Measurements from ENCODE around the gene SERPINA5. TPM values are rescaled to one million over a fixed set of nuclear protein-coding genes. Genes with fewer than 3 reads are reported as not detected.

Gene SERPINA5
- total and polyA plus RNA-seq, 2 of the 8 experiments (the other 6 are each of a cell fraction or from before 2014, with no cell fraction given): 1.8 to 1.9 TPM

DNA sequence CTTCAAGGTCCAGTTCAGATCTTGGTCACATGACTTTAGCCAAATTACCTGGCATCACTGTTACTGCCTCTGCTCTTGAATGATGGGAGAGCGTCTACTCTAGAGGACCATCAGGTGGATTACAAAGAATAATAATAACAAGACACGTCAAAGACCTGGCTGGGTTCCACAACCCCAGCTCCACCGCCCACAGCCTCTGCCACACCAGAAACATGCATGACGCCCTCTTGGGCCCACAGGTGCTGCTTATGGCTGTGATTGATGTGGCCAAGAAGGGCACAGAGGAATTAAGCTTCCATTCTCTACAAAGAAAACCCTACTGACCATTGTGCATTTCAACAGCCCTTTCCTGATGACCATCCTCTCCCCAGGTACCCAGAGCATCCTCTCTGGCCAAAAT, 49.2 kb downstream of the SERPINA5 start (continued):
- no peak for TF ChIP-seq CHD7 (IDR thresholded peaks at IDR 0.05; ENCODE audit: insufficient replicate concordance, low read length)
- no peak for TF ChIP-seq FOSL1 (IDR thresholded peaks at IDR 0.05; ENCODE audit: insufficient read depth, low read depth, low read length)
- no peak for TF ChIP-seq CTCF (IDR thresholded peaks at IDR 0.05; ENCODE audit: control extremely low read depth in 1 of 3, insufficient read depth in 1 of 3, low read depth in 1 of 3, low read length in 3 of 3)
- no peak for TF ChIP-seq SIX5 (IDR thresholded peaks at IDR 0.05; ENCODE audit: low read depth, low read length)
- TF ChIP-seq MAFK (IDR thresholded peaks at IDR 0.05; ENCODE audit: low read depth, low read length): no peak
- TF ChIP-seq CBX8 (IDR thresholded peaks at IDR 0.05; ENCODE audit: borderline replicate concordance, low read depth, low read length): no peak
- no peak for TF ChIP-seq GTF2F1 (IDR thresholded peaks at IDR 0.05; ENCODE audit: borderline replicate concordance, low read depth, low read length)

All from H1 (cell line).